Measurements from ENCODE around the gene KREMEN1. TPM values are rescaled to one million over a fixed set of nuclear protein-coding genes. Genes with fewer than 3 reads are reported as not detected.

Gene KREMEN1
- total and polyA plus RNA-seq, 2 of the 4 experiments (the other 2 are of a cell fraction): 2.9 to 4.6 TPM

DNA sequence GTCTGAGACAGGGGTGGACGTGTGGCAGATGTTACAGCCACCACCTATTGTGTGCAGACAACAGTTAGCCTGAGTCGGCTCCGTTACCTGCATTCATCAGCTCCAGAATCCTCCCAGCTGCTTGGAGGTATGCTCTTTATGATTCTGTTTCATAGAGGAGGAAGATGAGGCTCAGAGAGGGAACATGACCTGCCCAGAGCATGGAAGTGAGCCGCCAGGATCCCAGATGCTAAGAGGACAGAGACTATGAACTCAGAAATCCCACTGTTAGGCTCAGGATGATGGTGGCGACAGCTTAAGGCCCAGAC is 134.4 kb downstream of the KREMEN1 start:
- H3K4me3 ChIP-seq (ENCODE audit: insufficient read depth, low read depth, low read length): no peak overlapping the region
- ATAC-seq (ENCODE audit: low read depth) (no peak), DNase-seq (no peak)
- H3K14ac ChIP-seq (replicated peaks; ENCODE audit: low read depth, low read length): no peak overlapping the region
- intact Hi-C loops (cut with micrococcal nuclease): no loop called here
- in situ Hi-C loops (cut with MboI; ENCODE audit: low sequenced_read_pairs): no loop called here
- H3K56ac ChIP-seq (ENCODE audit: extremely low read depth, insufficient read depth, low read length): no peak overlapping the region
- H4K91ac ChIP-seq (ENCODE audit: insufficient read depth, low read depth, low read length): no peak overlapping the region
- H2AFZ ChIP-seq (replicated peaks; ENCODE audit: low read length, poor library complexity): no peak overlapping the region
- CTCF ChIA-PET: no interaction called here
- H2AK9ac ChIP-seq (replicated peaks; ENCODE audit: low read depth, low read length, poor library complexity): no peak overlapping the region
- POLR2A ChIA-PET (ENCODE audit: unreplicated experiment): no interaction called here
- H2AK5ac ChIP-seq (ENCODE audit: low read depth, low read length): no peak overlapping the region
- H3K27me3 ChIP-seq (ENCODE audit: control insufficient read depth, insufficient read depth, low read length): peaks cover 13% of the 10 kb centered on the region
- H2BK5ac ChIP-seq (ENCODE audit: low read depth, low read length, poor library complexity, severe bottlenecking): no peak overlapping the region
- peaks cover 8% of the 10 kb centered on the region; the same call in 1 of the 2 replicates for H3K4me1 ChIP-seq (ENCODE audit: control insufficient read depth, insufficient read depth, low read length)
- H3K79me1 ChIP-seq (ENCODE audit: low read depth in 1 of 2, low read length in 2 of 2): no peaks in the 10 kb centered on the region
- H2BK20ac ChIP-seq (ENCODE audit: low read depth, low read length): no peak overlapping the region
- H3K18ac ChIP-seq (ENCODE audit: low read depth, low read length): no peak overlapping the region
- H3K27ac ChIP-seq (ENCODE audit: insufficient read depth, low read length): no peak overlapping the region
- no peaks in the 10 kb centered on the region for H3K36me3 ChIP-seq (ENCODE audit: control insufficient read depth, insufficient read depth, low read length)
- no peak overlapping the region for H2BK15ac ChIP-seq (ENCODE audit: low read depth, low read length)
- 93% methylated on average over 3 of the region's 5 CpGs; no CpG with 5 or more reads in 1 of the 2 experiments for WGBS, 2 experiments (ENCODE audit: extremely low coverage in 2 of 2, insufficient read length in 1 of 2)
- dilution Hi-C loops (cut with HindIII; ENCODE audit: low sequenced_read_pairs, unreplicated experiment): no loop called here
- no peak for TF ChIP-seq POLR2A (IDR thresholded peaks at IDR 0.05; ENCODE audit: low read depth, low read length)
- TF ChIP-seq MAFK (IDR thresholded peaks at IDR 0.05; ENCODE audit: low read depth, low read length): no peak
- TF ChIP-seq SMC3 (IDR thresholded peaks at IDR 0.05; ENCODE audit: low read depth, low read length): no peak
- TF ChIP-seq BHLHE40 (IDR thresholded peaks at IDR 0.05; ENCODE audit: low read depth, low read length): no peak
- TF ChIP-seq RAD21 (IDR thresholded peaks at IDR 0.05; ENCODE audit: low read length): no peak
- TF ChIP-seq NFE2L2 (IDR thresholded peaks at IDR 0.05; ENCODE audit: low read depth, low read length): no peak
- H3K9me3 ChIP-seq (ENCODE audit: control insufficient read depth, insufficient read depth, low read length): no peaks in the 10 kb centered on the region
- no peak overlapping the region for H2BK120ac ChIP-seq (ENCODE audit: low read depth, low read length)
- H3K4ac ChIP-seq (ENCODE audit: low read depth, low read length): no peak overlapping the region
- no peak overlapping the region for H3K9ac ChIP-seq (ENCODE audit: low read depth, low read length)
- BruUV-seq (replicated peaks): no TSS peak
- no peak overlapping the region for H4K8ac ChIP-seq (ENCODE audit: low read depth in 2 of 2, low read length in 2 of 2)
- H3K9me1 ChIP-seq (ENCODE audit: insufficient read depth, low read length): peaks cover 8% of the 10 kb centered on the region; the same call in 1 of the 2 replicates
- H4K5ac ChIP-seq (ENCODE audit: low read depth, low read length): no peak overlapping the region
- no peaks in the 10 kb centered on the region; the same call in 1 of the 2 replicates for H4K20me1 ChIP-seq (ENCODE audit: insufficient read depth, low read length)
- no peak overlapping the region for H3K4me2 ChIP-seq (ENCODE audit: low read depth, low read length)
- H3K23ac ChIP-seq (ENCODE audit: low read depth, low read length): no peak overlapping the region
